Left renal cortex interstitium (tissue), 4 donors: ENCODE measurements around the gene ANKRD42. TPM values are rescaled to one million over a fixed set of nuclear protein-coding genes. Genes with fewer than 3 reads are reported as not detected.

Source experiments
- DNase-seq, 4 donors: peaks; one replicate each; pipeline ENCODE4 v3.0.0-alpha.2; 2013; ENCODE audit warnings: low read depth in 4 of 4, low spot score in 2 of 4, missing footprints in 1 of 4
- polyA plus RNA-seq, 4 donors: library from polyadenylated mRNA; unstranded; fragments of 120-200 nt; gene quantifications; one replicate each; pipeline ENCODE4 v1.2.1, GENCODE V29; 2013; ENCODE audit not compliant: insufficient read length in 4 of 4

Gene ANKRD42
- 10 to 100 TPM; 16.5 to 20.3 (median 17.4) TPM for polyA plus RNA-seq

DNA sequence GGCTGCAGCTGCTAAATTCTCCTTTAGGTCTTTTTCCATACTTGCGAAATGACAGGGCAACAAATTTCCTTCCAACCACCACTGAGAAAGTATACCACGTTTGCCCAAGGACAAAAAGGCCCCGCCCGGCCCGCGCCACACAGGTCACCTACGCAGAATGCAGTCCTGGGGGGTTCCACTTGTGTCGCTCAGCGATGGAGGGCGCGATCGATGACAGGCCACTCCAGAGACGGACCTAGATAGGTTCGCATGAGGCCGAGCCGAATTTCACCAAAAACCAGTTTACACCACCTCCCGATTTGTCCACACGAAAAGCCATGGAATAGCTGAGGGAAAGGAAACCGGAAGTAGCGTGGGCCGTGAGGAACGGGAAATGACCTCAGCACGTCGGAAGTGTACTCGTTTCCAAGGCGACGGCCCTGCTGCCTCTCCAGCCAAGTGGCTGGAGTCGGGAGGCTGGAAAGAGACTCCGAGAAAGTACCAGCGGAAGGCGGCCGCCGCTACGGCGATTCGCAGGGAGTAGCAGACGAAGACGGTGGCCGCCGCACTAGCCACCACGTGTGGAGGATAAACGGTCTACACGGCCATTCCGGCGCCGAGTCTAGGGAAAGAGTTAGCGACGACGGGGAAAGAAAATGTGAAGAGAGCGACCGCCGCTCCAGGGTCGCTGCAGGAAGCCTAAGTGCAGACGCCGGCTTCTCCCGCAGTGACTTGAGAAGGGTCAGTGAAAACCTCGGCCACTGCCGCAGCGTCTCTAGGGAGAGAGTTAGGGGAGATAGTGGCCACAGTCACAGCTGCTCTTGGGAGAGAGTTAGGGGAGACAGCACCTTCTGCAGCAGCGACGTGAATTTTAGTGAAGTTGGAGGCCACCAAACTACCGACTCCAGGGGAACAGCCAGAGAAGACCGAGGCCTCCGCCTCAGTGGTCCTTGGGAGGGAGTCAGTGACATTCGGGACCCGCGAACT lies at the start of gene ANKRD42:
Gene ANKRD42, plus strand, starts transcription at position 398 of the 966 bp plus-strand sequence. CDS start 959 bp downstream, outside the sequence.
- DNase-seq = peak; percentile 75 to 96 (median 86)

- DNase-seq = no peak
Observed at GRCh38 chr11:83147895-83148294, 45.6 kb upstream of the ANKRD42 start.

DNA sequence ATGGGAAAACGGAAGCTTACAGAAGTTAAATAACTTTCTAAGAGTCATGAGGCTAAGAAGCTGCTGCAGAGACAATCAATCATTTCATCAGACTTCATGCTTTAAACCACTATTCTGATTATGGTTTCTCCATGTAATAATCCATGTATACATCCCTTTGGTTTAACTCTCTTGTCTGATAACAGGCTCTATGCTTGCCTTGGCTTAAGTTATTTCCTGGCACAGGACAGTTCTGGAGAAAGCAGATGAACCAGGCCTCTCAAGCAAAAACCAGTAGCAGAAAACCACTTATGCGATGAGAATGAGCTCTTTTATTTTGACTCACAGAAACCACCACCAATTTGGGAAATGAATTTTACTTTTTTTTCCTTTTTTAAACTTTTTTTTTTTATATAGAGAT lies 43.1 kb upstream of the ANKRD42 start:
- no peak for DNase-seq

DNA sequence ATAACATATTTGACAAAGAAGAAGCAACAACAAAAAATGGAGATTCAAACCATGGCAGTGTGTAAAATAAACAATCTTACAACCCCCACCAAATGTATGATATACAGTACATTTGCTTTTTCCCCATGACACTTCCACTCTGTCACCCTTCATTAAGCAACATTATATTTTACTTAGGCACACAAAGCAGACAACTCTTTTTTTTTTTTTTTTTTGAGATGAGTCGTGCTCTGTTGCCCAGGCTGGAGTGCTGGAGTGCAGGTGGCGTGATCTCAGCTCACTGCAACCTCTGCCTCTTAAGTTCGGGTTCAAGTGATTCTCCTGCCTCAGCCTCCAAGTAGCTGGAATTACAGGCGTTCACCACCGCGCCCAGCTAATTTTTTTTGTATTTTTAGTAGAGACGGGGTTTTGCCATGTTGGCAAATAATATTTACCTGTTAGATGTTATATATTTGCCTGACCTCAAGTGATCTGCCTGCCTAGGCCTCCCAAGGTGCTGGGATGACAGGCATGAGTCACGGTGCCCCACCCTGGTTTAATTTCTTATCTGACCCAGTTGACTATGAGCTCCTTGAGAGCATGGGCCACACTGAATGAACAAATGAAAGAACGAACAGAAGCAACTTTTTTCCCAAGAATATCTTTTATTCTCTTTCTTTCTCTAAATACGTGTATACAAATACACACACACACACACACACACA lies 42.1 kb upstream of the ANKRD42 start:
- DNase-seq = no peak

- DNase-seq = no peak
Observed at GRCh38 chr11:83152264-83152663, 41.2 kb upstream of the ANKRD42 start.

- DNase-seq = no peak
Observed at GRCh38 chr11:83153764-83154163, 39.7 kb upstream of the ANKRD42 start.

- peak; percentile 98 to 99 (median 98) for DNase-seq
Observed at GRCh38 chr11:83156144-83156995, 37.1 kb upstream of the ANKRD42 start.

- peak in 1 of 4 donors; percentile 66 for DNase-seq
Observed at GRCh38 chr11:83156996-83157593, 36.4 kb upstream of the ANKRD42 start, which contains the start of gene PCF11. PCF11 (plus strand) TSS chr11:83157131; CDS start chr11:83157440, 309 bp downstream.

DNA sequence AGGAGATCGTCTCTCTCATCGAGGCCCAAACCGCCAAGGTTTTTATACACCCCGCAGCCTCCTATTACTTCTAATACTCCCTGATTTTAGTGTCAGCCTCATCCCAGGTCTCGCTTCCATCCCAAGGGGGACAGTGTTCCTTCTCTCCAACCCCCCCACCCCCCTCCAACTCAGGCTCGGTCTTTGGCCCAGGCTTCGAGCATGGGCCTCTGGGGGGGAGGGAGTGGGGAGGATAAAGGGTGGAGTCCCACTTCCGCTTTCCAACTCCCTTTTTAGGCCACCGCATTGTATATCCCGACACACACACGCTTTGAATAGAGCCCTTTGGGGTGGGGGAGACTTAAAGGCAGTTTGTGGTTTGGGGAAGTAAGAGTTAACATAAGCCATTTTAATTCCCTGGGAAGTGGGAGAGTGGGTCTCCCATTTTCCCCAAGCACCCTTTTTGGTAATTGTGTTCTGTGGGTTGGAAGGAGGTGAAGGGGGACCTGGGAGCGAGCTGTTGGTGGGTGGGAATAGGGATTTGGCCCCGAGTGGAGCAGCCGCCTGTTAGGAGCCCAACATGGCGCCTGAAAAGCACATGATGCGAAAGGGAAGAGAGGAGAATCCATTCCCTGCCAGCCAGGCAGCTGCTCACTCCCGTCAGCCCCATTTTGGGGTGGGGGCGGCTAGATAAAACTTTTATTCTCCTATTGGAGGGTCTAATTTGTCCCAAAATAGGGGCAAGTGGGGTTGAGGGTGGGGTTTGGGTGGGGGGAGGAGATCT lies 35.7 kb upstream of the ANKRD42 start:
- peak; percentile 48 to 89 (median 62) for DNase-seq

GRCh38 chr11:83158357-83158786 lies 35.1 kb upstream of the ANKRD42 start:
- no peak for DNase-seq

DNA sequence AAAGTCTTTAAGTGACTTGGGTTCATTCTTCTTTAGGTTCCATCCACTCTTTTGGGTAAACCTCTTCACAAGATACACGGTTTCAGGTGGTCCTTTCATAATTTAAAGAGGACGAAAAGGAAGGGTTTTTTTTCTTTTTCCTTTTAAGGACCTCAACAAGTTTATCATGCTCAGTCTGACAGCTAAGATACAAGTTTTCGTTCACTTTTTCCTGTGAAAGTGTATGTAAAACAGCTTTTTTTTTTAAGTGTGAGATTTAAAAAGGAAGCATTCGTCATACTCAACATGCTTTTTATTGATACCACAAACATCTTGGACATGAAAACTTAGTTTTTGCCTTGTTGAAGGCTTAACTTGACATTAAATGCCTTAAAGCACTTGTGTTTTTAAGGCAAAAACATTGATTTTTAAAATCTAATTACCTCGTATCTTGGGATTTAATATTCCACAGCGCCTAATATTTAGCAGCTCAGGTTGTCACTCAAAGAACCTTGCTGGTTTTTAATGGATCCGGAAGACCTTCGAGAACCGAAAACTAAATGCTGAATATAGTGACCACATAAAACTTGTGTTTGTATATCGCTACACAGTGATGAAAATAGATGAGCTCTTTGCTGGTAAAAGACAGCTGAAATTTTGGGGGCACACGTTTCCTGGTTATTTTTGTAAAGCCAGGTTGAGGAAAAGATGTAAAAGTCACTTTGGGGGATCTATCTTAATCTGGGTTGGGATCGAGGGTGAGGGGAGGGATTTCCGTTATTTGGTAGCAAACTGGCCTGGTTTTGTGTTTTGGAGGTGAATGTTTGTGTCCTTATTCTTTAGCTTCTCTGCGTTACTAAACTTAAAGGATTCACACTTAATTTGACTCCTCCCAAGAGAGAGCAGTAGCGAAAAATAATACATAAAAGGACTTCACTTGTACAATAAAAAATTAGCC lies 34.3 kb upstream of the ANKRD42 start:
- DNase-seq = no peak

GRCh38 chr11:83159902-83160865 lies 33.3 kb upstream of the ANKRD42 start:
- no peak for DNase-seq

- no peak for DNase-seq
Observed at GRCh38 chr11:83161610-83162199, 31.8 kb upstream of the ANKRD42 start.

DNA sequence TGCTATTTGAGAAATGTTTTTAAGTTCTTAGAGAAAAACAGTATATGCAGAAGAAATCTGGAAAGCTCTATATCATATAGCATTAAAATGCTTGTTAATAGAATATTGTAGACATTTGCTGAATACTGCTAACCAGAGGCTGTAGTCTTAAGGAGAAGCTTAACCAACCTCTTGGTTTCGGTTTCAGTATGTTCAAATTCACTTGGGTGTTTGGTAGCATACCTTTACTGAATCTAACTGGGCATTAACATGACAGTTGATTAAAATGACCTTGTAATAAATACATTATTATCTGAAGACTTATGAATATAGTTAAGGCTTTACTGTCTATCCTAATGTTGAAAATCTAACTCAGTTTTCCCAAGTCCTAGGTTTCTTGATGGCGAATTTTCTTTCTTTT lies 31.1 kb upstream of the ANKRD42 start:
- no peak for DNase-seq

GRCh38 chr11:83166193-83166866 lies 27.2 kb upstream of the ANKRD42 start:
- no peak for DNase-seq

- DNase-seq = no peak
Observed at GRCh38 chr11:83168756-83169155, 24.8 kb upstream of the ANKRD42 start.
